ENCODE data around the gene TLR6.
A peak's percentile ranks its signal among the peaks of the same experiment; 100 is the strongest.
"Not testable (repeated sequence)": the region's sequence is repeated elsewhere in the genome, so short reads cannot be mapped to it uniquely, and the experiment has no call there.

TLR6 gene

GRCh38 chr4:38822748-38823303 is 33.8 kb downstream of the TLR6 start:
- DNase-seq (ENCODE audit: low read depth, low spot score) = no peak

GRCh38 chr4:38821739-38822138 is 34.9 kb downstream of the TLR6 start:
- no peak for DNase-seq (ENCODE audit: low read depth, low spot score)

GRCh38 chr4:38820329-38821061 is 36.1 kb downstream of the TLR6 start:
- no peak for DNase-seq (ENCODE audit: low read depth, low spot score)

- DNase-seq (ENCODE audit: low read depth, low spot score) = no peak
Observed at GRCh38 chr4:38819569-38819968, 37.0 kb downstream of the TLR6 start.

- DNase-seq (ENCODE audit: low read depth, low spot score) = peak; percentile 59
Observed at GRCh38 chr4:38818441-38818976, 38.1 kb downstream of the TLR6 start.

- DNase-seq (ENCODE audit: low read depth, low spot score) = no peak
Observed at GRCh38 chr4:38815885-38816782, 40.5 kb downstream of the TLR6 start.

GRCh38 chr4:38814386-38814785 is 42.2 kb downstream of the TLR6 start:
- DNase-seq (ENCODE audit: low read depth, low spot score) = no peak

GRCh38 chr4:38811297-38811696 is 45.3 kb downstream of the TLR6 start:
- no peak for DNase-seq (ENCODE audit: low read depth, low spot score)

- not testable (repeated sequence) for DNase-seq (ENCODE audit: low read depth, low spot score)
Observed at GRCh38 chr4:38807462-38807861, 49.2 kb downstream of the TLR6 start.

GRCh38 chr4:38806251-38806650 is 50.4 kb downstream of the TLR6 start:
- not testable (repeated sequence) for DNase-seq (ENCODE audit: low read depth, low spot score)

- no peak for DNase-seq (ENCODE audit: low read depth, low spot score)
Observed at GRCh38 chr4:38805530-38806145, 51.0 kb downstream of the TLR6 start.

- DNase-seq (ENCODE audit: low read depth, low spot score) = no peak
Observed at GRCh38 chr4:38804654-38805295, 51.8 kb downstream of the TLR6 start, which contains the start of gene TLR1. TLR1 (minus strand) TSS chr4:38804791; CDS start chr4:38798831, 5,960 bp downstream.

- no peak for DNase-seq (ENCODE audit: low read depth, low spot score)
Observed at GRCh38 chr4:38803833-38804653, 52.6 kb downstream of the TLR6 start.

- DNase-seq (ENCODE audit: low read depth, low spot score) = no peak
Observed at GRCh38 chr4:38802561-38803355, 53.9 kb downstream of the TLR6 start.

- no peak for DNase-seq (ENCODE audit: low read depth, low spot score)
Observed at GRCh38 chr4:38800961-38801450, 55.6 kb downstream of the TLR6 start.

- DNase-seq (ENCODE audit: low read depth, low spot score) = no peak
Observed at GRCh38 chr4:38800366-38800765, 56.3 kb downstream of the TLR6 start.

GRCh38 chr4:38795087-38795486 is 61.5 kb downstream of the TLR6 start:
- DNase-seq (ENCODE audit: low read depth, low spot score) = no peak

GRCh38 chr4:38794051-38794450 is 62.6 kb downstream of the TLR6 start:
- no peak for DNase-seq (ENCODE audit: low read depth, low spot score)

- DNase-seq (ENCODE audit: low read depth, low spot score) = no peak
Observed at GRCh38 chr4:38791010-38791409, 65.6 kb downstream of the TLR6 start.
